Mesenchymal stem cell (in vitro differentiated cells and primary cell): Measurements from ENCODE around the gene SEPTIN10.
A peak's percentile ranks its signal among the peaks of the same experiment; 100 is the strongest.

Source experiments
- DNase-seq: peaks from one replicate; pipeline ENCODE4 v3.0.0-alpha.2; 2013
- H2AFZ ChIP-seq: one replicate; pipeline ENCODE4 v1.6.1; 2013; ENCODE audit warnings: low read depth, mild to moderate bottlenecking, control low read depth, inconsistent platforms, low read length, moderate library complexity
- H2AK5ac ChIP-seq: 2 replicates; pipeline ENCODE4 v1.6.1; 2013; ENCODE audit warnings: low read length, moderate library complexity, mild to moderate bottlenecking, inconsistent platforms; ENCODE audit not compliant: severe bottlenecking
- H2BK120ac ChIP-seq: one replicate; pipeline ENCODE4 v1.6.1; 2013; ENCODE audit warnings: low read depth, mild to moderate bottlenecking, inconsistent platforms, low read length, moderate library complexity
- H2BK12ac ChIP-seq, 2 experiments: one replicate each; pipeline ENCODE4 v1.6.1; 2013; ENCODE audit warnings: inconsistent platforms in 2 of 2, low read length in 2 of 2, mild to moderate bottlenecking in 2 of 2, moderate library complexity in 2 of 2, control low read depth in 1 of 2
- H2BK15ac ChIP-seq: one replicate; pipeline ENCODE4 v1.6.1; 2013; ENCODE audit warnings: mild to moderate bottlenecking, low read depth, inconsistent platforms; ENCODE audit not compliant: poor library complexity, severe bottlenecking
- H2BK5ac ChIP-seq: 2 replicates; pipeline ENCODE4 v1.6.1; 2013; ENCODE audit warnings: low read depth, mild to moderate bottlenecking, low read length, control low read depth, inconsistent platforms; ENCODE audit not compliant: poor library complexity, severe bottlenecking
- H3K14ac ChIP-seq, 2 experiments: one replicate each; pipeline ENCODE4 v1.6.1; 2013; ENCODE audit warnings: inconsistent platforms in 2 of 2, low read length in 2 of 2, control low read depth in 1 of 2, mild to moderate bottlenecking in 1 of 2, moderate library complexity in 1 of 2
- H3K18ac ChIP-seq, 2 experiments: one replicate each; pipeline ENCODE4 v1.6.1; 2013; ENCODE audit warnings: inconsistent platforms in 2 of 2, low read length in 2 of 2, control low read depth in 1 of 2, low read depth in 1 of 2, mild to moderate bottlenecking in 1 of 2
- H3K23ac ChIP-seq, 2 experiments: one replicate each; pipeline ENCODE4 v1.6.1; 2013; ENCODE audit warnings: inconsistent platforms in 2 of 2, low read length in 2 of 2, mild to moderate bottlenecking in 2 of 2, moderate library complexity in 2 of 2, control low read depth in 1 of 2
- H3K27ac ChIP-seq: 2 replicates; pipeline ENCODE4 v1.5.1; 2013; ENCODE audit warnings: mild to moderate bottlenecking, moderate library complexity, low read length, control low read depth, inconsistent platforms; ENCODE audit not compliant: poor library complexity, severe bottlenecking
- H3K27me3 ChIP-seq, 2 experiments: 2 replicates each; pipeline versions ENCODE4 v1.6.1 to v1.7.0; 2013; ENCODE audit warnings: low read length in 2 of 2, mild to moderate bottlenecking in 2 of 2, moderate library complexity in 2 of 2, control low read depth in 1 of 2, inconsistent platforms in 1 of 2; ENCODE audit not compliant: control insufficient read depth in 1 of 2, insufficient read depth in 1 of 2
- H3K36me3 ChIP-seq, 2 experiments: 2 replicates each; pipeline versions ENCODE4 v1.6.1 to v1.7.0; 2013; ENCODE audit warnings: low read length in 2 of 2, control low read depth in 1 of 2, inconsistent platforms in 1 of 2, low read depth in 1 of 2, mild to moderate bottlenecking in 1 of 2; ENCODE audit not compliant: insufficient read depth in 2 of 2, control insufficient read depth in 1 of 2
- H3K4ac ChIP-seq, 2 experiments: one replicate each; pipeline ENCODE4 v1.6.1; 2013; ENCODE audit warnings: inconsistent platforms in 2 of 2, low read length in 2 of 2, mild to moderate bottlenecking in 2 of 2, moderate library complexity in 2 of 2, control low read depth in 1 of 2, low read depth in 1 of 2
- H3K4me1 ChIP-seq: 2 replicates; pipeline ENCODE4 v1.6.1; 2013; ENCODE audit warnings: low read depth, low read length, control low read depth; ENCODE audit not compliant: control insufficient read depth, insufficient read depth
- H3K4me2 ChIP-seq: 2 replicates; pipeline ENCODE4 v1.6.1; 2013; ENCODE audit warnings: low read length, mild to moderate bottlenecking, inconsistent platforms; ENCODE audit not compliant: poor library complexity, severe bottlenecking
- H3K4me3 ChIP-seq, 2 experiments: 2 replicates each; pipeline versions ENCODE4 v1.5.1 to v1.7.0; 2013; ENCODE audit warnings: low read length in 2 of 2, mild to moderate bottlenecking in 2 of 2, control low read depth in 1 of 2, low read depth in 1 of 2; ENCODE audit not compliant: insufficient read depth in 1 of 2
- H3K79me1 ChIP-seq: replicated peaks from 2 replicates; pipeline ENCODE4 v1.6.1; 2013; ENCODE audit warnings: mild to moderate bottlenecking, control low read depth, low read length, inconsistent platforms; ENCODE audit not compliant: poor library complexity, severe bottlenecking
- H3K9ac ChIP-seq: 2 replicates; pipeline ENCODE4 v1.7.0; 2013; ENCODE audit warnings: mild to moderate bottlenecking, low read length, moderate library complexity
- H3K9me3 ChIP-seq: 2 replicates; pipeline ENCODE4 v1.7.0; 2013; ENCODE audit warnings: mild to moderate bottlenecking, low read length; ENCODE audit not compliant: control insufficient read depth
- H4K8ac ChIP-seq: one replicate; pipeline ENCODE4 v1.6.1; 2013; ENCODE audit warnings: inconsistent platforms, mild to moderate bottlenecking, low read length, moderate library complexity
- H4K91ac ChIP-seq: one replicate; pipeline ENCODE4 v1.6.1; 2013; ENCODE audit warnings: mild to moderate bottlenecking, low read length, inconsistent platforms
- WGBS: methylation state at CpG from one replicate; pipeline ENCODE4 v1.1.7; 2013; ENCODE audit warnings: mixed read lengths; 5-methylcytosine and 5-hydroxymethylcytosine counted together

Gene SEPTIN10

DNA sequence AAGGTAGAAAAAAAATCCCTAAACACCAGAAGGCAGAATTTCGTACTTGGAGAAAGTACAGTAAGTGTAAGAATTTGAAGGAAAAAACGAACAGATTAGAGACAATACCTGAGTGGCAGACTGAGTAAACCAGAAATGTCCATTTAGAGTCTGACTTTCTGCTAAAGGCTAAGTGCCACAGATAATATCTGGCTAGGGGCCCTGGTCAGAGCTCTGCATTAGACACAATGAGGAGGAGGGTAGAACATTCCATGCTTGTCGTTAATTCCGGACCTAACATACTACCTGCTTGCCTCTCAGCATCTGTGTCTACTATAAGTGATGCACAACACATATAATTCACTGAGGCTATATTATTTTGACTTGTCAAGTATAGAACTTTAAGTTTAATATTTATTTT is 18.1 kb downstream of the SEPTIN10 start:
- H3K27ac ChIP-seq: no peak overlapping the region
- 85% methylated on average over 2 of the region's 4 CpGs for WGBS

DNA sequence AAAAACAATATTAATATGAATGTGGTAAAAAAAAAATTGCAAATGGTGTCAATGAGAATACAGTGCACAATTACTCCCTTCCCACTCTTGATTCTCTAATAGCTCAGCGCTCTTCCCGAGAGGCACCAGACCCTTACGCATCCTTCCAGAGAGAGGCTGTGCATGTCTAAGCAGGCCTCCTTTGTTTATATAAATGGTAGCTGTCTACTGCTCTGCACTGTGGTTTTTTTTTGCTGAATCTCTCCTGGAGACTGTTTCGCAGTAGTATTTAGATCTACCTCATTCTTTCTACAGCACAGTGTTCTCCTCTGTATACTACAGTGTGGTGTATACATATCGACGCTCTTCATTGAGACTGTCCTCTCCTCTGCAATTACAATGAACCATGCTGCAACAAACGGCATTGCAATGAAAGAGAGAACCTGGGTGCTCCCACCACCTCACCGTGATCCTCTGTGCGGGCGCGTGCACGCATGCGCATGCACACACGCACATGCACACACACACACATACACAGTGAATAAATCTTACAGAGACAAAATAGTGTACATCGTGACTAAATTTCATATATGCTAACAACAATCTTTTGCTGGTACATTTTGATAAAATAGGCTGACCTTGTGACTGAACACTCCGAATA is 19.4 kb downstream of the SEPTIN10 start:
- H2AK5ac ChIP-seq: no peak overlapping the region
- no peak overlapping the region for H3K27ac ChIP-seq
- no peak overlapping the region for H2BK15ac ChIP-seq
- H3K18ac ChIP-seq: peak overlapping the region; percentile 2 to 25
- H2BK5ac ChIP-seq: no peak overlapping the region
- no peaks in the 10 kb centered on the region for H3K27me3 ChIP-seq
- H3K4me3 ChIP-seq: no peak overlapping the region
- WGBS: 67% methylated on average over 15 of the region's 16 CpGs
- no peak overlapping the region for H3K4me2 ChIP-seq
- H3K14ac ChIP-seq: no peak overlapping the region
- peak; percentile 88 for DNase-seq
- peaks cover 11 to 18% of the 10 kb centered on the region in 2 experiments for H3K36me3 ChIP-seq
- peak overlapping the region; percentile 45 for H4K8ac ChIP-seq
- H4K91ac ChIP-seq: no peak overlapping the region
- no peak overlapping the region for H3K4ac ChIP-seq
- no peak overlapping the region for H2BK120ac ChIP-seq
- H2AFZ ChIP-seq: no peak overlapping the region
- no peaks in the 10 kb centered on the region for H3K9me3 ChIP-seq
- H3K9ac ChIP-seq: no peak overlapping the region
- H3K4me1 ChIP-seq: no peaks in the 10 kb centered on the region
- H3K79me1 ChIP-seq: peaks cover 24% of the 10 kb centered on the region
- H3K23ac ChIP-seq: no peak overlapping the region
- peak overlapping the region in 1 of 2 experiments; percentile 45 for H2BK12ac ChIP-seq

More for the DNA sequence above, 18.1 kb downstream of the SEPTIN10 start:
- peaks cover 21% of the 10 kb centered on the region for H3K79me1 ChIP-seq
- H2BK12ac ChIP-seq: no peak overlapping the region
- no peaks in the 10 kb centered on the region for H3K9me3 ChIP-seq
- no peak overlapping the region for H3K14ac ChIP-seq
- H3K36me3 ChIP-seq: peaks cover 11 to 14% of the 10 kb centered on the region in 2 experiments
- H3K4me2 ChIP-seq: no peak overlapping the region
- H3K27me3 ChIP-seq: no peaks in the 10 kb centered on the region
- DNase-seq: no peak
- no peak overlapping the region for H2AK5ac ChIP-seq
- no peaks in the 10 kb centered on the region for H3K4me1 ChIP-seq
- H2AFZ ChIP-seq: no peak overlapping the region
- H3K9ac ChIP-seq: no peak overlapping the region
- no peak overlapping the region for H4K8ac ChIP-seq
- H3K4ac ChIP-seq: no peak overlapping the region
- H3K18ac ChIP-seq: no peak overlapping the region
- no peak overlapping the region for H2BK120ac ChIP-seq
- no peak overlapping the region for H4K91ac ChIP-seq
- no peak overlapping the region for H2BK5ac ChIP-seq
- no peak overlapping the region for H3K23ac ChIP-seq
- no peak overlapping the region for H3K4me3 ChIP-seq
- H2BK15ac ChIP-seq: no peak overlapping the region

- Histone ChIP-seq H2BK12ac (no peak overlapping the region), H3K9ac (no peak overlapping the region)
- no CpG with 5 or more reads among the region's 3 CpGs for WGBS
Measured at GRCh38 chr2:109592905-109593304, 20.9 kb downstream of the SEPTIN10 start.

GRCh38 chr2:109591206-109591605 is 22.6 kb downstream of the SEPTIN10 start:
- Histone ChIP-seq H3K9me3 (no peaks in the 10 kb centered on the region), H3K23ac (no peak overlapping the region), H3K36me3 (peaks cover 11 to 22% of the 10 kb centered on the region in 2 experiments), H3K4me3 (no peak overlapping the region), H3K4me1 (no peaks in the 10 kb centered on the region), H2BK120ac (no peak overlapping the region), H3K14ac (no peak overlapping the region), H3K4ac (no peak overlapping the region), H2BK15ac (no peak overlapping the region), H2AK5ac (no peak overlapping the region), H3K27me3 (no peaks in the 10 kb centered on the region), H2BK12ac (no peak overlapping the region), H3K79me1 (peaks cover 29% of the 10 kb centered on the region), H3K27ac (no peak overlapping the region), H3K4me2 (no peak overlapping the region), H4K91ac (no peak overlapping the region), H2AFZ (no peak overlapping the region), H4K8ac (no peak overlapping the region), H2BK5ac (no peak overlapping the region), H3K18ac (no peak overlapping the region), H3K9ac (no peak overlapping the region)
- no peak for DNase-seq

More at GRCh38 chr2:109592905-109593304, 20.9 kb downstream of the SEPTIN10 start:
- Histone ChIP-seq H2BK15ac (no peak overlapping the region), H3K79me1 (peaks cover 27% of the 10 kb centered on the region), H3K9me3 (no peaks in the 10 kb centered on the region), H2BK120ac (no peak overlapping the region), H4K8ac (no peak overlapping the region), H3K27ac (no peak overlapping the region), H3K27me3 (no peaks in the 10 kb centered on the region), H3K4me2 (no peak overlapping the region), H3K36me3 (peaks cover 11 to 22% of the 10 kb centered on the region in 2 experiments), H3K14ac (no peak overlapping the region), H2AFZ (no peak overlapping the region), H2BK5ac (no peak overlapping the region), H3K4me3 (no peak overlapping the region), H4K91ac (no peak overlapping the region), H3K18ac (no peak overlapping the region), H2AK5ac (no peak overlapping the region), H3K4me1 (no peaks in the 10 kb centered on the region), H3K4ac (no peak overlapping the region), H3K23ac (no peak overlapping the region)
- no peak for DNase-seq
